Activated naive CD8-positive, alpha-beta T cell treated with anti-CD3 and anti-CD28 coated beads, Interleukin-2, amount 10 ng/mL, durations not matched to agents 7 days and 5 days (primary cell): ENCODE results near the gene NCCRP1. TPM values are rescaled to one million over a fixed set of nuclear protein-coding genes. Genes with fewer than 3 reads are reported as not detected.
A peak's percentile ranks its signal among the peaks of the same experiment; 100 is the strongest.
"Not testable (repeated sequence)": the region's sequence is repeated elsewhere in the genome, so short reads cannot be mapped to it uniquely, and the experiment has no call there.

Source experiments
- ATAC-seq: fragments of 150-1000 bp; cut with Tn5 transposase; one replicate; pipeline ENCODE4 v1.10.0; 2021; ENCODE audit warnings: low read depth, moderate library complexity
- POLR2A ChIA-PET: fragments of 350-600 bp; sonication (Branson Sonifier 250); formaldehyde crosslinking; loops from one replicate; lab custom pipeline; 2021; ENCODE audit warnings: antibody characterized with exemption; lab: Charles Lee
- DNase-seq: peaks from one replicate; pipeline ENCODE4 v3.0.0; 2021
- H3K27ac Mint-ChIP-seq: one replicate; pipeline ENCODE4 v1.8.0; 2022; ENCODE audit warnings: mild to moderate bottlenecking, mixed read lengths
- H3K27me3 Mint-ChIP-seq: one replicate; pipeline ENCODE4 v1.8.0; 2022; ENCODE audit warnings: mild to moderate bottlenecking, moderate library complexity, mixed read lengths
- H3K36me3 Mint-ChIP-seq: one replicate; pipeline ENCODE4 v1.8.0; 2021; ENCODE audit warnings: mild to moderate bottlenecking, mixed read lengths
- H3K4me1 Mint-ChIP-seq: one replicate; pipeline ENCODE4 v1.8.0; 2021; ENCODE audit warnings: mixed read lengths
- H3K4me3 Mint-ChIP-seq: one replicate; pipeline ENCODE4 v1.8.0; 2022; ENCODE audit warnings: mild to moderate bottlenecking, moderate library complexity, mixed read lengths
- H3K9me3 Mint-ChIP-seq: one replicate; pipeline ENCODE4 v1.8.0; 2021; ENCODE audit warnings: mixed read lengths
- total RNA-seq, 2 experiments: library from RNA; stranded (reverse); gene quantifications; one replicate each; pipeline ENCODE4 v1.2.3, GENCODE V29; 2021

The NCCRP1 gene
- total RNA-seq, 2 experiments from 2014 or later: not detected

DNA sequence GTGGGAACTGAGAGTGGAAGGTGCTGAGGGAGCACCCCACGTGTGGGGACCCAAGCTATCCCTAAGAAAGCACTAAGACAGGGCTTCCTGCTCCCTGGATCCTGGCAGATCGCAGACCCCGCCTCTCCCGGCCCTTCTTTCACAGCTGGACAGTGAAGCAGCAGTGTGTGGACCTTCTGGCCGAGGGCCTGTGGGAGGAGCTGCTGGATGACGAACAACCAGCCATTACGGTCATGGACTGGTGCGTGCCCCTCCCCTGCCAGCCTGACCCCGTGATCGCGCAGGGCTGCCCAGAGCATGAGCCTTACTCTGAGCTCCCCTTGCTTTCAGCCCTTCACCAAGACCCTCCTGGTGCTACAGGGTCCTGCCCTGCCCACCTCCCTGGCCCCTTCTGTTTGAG, 2.3 kb downstream of the NCCRP1 start:
- Mint-ChIP-seq H3K36me3 (no peaks in the 10 kb centered on the region), H3K27ac (no peak overlapping the region), H3K9me3 (no peaks in the 10 kb centered on the region), H3K4me1 (peaks cover 15% of the 10 kb centered on the region), H3K4me3 (no peak overlapping the region), H3K27me3 (peaks cover 82% of the 10 kb centered on the region)
- POLR2A ChIA-PET: no interaction called here
- no peak for DNase-seq
- ATAC-seq: no peak

DNA sequence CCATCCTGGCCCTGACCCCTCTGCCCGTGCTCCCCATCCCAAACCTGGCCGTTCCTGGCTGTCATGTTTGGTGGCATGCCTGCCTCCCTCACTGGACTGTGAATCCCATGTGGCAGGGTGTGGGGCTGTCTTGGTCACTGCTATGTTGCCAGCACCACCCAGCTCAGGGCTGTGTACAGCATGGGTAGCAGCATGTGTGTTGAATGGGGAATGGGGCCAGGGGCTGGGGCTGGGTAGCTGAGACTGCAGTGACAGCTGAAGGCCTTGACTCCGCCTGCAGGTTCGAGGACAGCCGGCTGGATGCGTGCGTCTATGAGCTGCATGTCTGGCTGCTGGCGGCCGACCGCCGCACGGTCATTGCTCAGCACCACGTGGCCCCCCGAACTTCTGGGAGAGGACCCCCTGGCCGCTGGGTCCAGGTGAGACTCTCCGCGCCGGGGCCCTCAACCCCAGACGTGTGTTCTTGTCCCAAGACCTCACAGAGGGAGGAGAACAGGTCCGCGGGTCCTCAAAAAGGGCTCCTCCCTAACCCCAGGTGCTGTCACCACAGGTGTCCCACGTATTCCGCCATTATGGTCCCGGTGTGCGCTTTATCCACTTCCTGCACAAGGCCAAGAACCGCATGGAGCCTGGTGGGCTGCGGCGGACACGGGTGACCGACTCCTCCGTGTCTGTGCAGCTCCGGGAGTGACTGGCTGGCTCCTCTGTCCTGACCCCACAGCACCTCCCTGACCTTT, 3.5 kb downstream of the NCCRP1 start:
- Mint-ChIP-seq H3K4me1 (peaks cover 13% of the 10 kb centered on the region), H3K27me3 (peaks cover 81% of the 10 kb centered on the region), H3K9me3 (no peaks in the 10 kb centered on the region), H3K4me3 (no peak overlapping the region), H3K36me3 (no peaks in the 10 kb centered on the region), H3K27ac (no peak overlapping the region)
- ATAC-seq (no peak), DNase-seq (no peak)
- POLR2A ChIA-PET: no interaction called here

DNA sequence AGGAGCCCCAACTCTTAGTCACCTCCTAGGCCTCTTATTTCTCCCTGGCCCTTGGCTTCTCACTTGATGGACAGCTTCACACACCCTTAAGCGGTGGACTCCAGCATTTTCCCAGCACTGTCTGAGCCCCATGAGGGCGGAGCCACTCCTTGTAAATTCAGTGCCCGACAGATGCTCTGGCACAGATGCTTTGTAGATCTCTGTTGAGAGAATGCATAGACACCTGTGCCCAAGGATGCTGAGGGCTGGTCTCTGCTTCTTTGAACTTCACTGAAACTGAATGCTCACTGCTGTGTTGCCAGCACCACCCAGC, 4.0 kb downstream of the NCCRP1 start:
- Mint-ChIP-seq H3K4me3 (no peak overlapping the region), H3K27ac (no peak overlapping the region), H3K4me1 (peaks cover 9% of the 10 kb centered on the region), H3K36me3 (no peaks in the 10 kb centered on the region), H3K27me3 (peaks cover 79% of the 10 kb centered on the region), H3K9me3 (no peaks in the 10 kb centered on the region)
- no peak for DNase-seq
- POLR2A ChIA-PET: no interaction called here
- ATAC-seq: no peak

DNA sequence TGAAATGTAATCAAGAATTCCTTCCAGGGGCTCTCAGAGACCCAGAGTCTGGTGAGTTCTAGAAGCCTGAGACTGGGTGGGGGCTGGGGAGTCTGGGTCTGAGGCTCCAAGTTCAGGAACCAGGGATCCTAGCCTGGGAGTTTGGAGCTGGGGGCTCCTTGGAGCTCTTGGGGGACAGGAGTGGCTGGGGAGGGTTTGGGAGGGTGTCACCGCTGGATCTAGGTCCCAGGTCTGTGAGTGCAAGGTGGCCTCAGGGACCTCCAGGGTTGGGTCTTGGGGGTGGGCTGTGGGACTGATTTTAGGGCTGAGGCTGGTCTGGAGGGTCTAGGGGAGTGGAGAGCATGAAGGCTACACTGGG, 6.2 kb downstream of the NCCRP1 start:
- no peak for ATAC-seq
- Mint-ChIP-seq H3K27me3 (peaks cover 63% of the 10 kb centered on the region), H3K9me3 (no peaks in the 10 kb centered on the region), H3K36me3 (no peaks in the 10 kb centered on the region), H3K4me1 (peaks cover 2% of the 10 kb centered on the region), H3K4me3 (no peak overlapping the region), H3K27ac (no peak overlapping the region)
- DNase-seq: no peak
- POLR2A ChIA-PET: no interaction called here

DNA sequence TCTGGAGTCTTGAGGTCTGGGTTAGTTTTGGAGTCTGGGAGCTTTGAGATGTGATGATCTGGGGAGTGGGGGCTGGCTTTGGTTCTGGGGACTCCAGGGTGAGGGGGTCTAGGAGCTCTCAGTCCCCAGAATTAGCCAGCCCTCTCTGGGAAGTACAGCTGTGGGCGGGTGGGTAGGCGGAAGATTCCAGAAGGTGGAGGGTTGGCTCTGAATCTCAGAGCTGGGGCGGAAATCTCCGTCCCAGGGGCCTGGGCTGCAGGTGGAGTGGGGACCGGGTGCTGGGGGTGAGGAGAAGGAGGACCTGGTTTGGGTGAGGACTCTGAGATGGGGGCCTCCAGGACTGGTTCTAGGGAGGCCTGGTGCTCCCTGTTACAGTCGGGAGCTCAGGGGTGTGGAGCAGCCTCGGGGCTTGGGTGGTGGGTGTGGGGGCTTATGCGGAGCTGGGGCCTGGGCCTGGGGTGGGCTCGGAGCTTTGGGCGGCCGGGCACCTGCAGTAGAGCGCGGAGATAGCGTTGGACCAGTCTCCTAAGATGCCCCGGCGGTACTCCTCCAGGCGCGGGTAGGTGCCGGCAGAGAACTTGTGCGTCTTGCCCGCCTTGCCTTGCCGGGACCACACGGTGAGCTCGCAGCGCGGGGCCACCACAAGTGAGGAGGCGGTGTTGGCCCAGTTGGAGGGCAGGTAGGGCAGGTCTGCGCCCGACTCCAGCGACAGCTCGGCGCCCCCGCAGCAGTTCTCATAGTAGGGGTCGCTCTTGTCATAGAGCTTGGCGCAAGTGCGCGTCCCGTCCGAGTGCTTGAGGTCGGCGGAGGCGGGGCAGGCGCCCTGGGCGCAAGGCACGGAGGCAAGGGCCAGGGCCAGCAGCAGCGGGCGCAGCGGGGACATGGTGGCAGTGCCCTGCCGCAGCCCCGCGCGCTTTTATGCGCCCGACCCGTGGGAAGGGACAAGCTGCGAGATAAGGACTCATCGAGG, 6.9 kb downstream of the NCCRP1 start, which contains the start of gene SYCN:
Gene SYCN (minus strand): TSS at position 892 of the 970 bp plus-strand sequence. CDS start 9 bp downstream, at position 883.
- no peak for ATAC-seq
- no peaks in the 10 kb centered on the region for H3K9me3 Mint-ChIP-seq
- peaks cover 57% of the 10 kb centered on the region for H3K27me3 Mint-ChIP-seq
- no peak within 1 kb of the TSS for H3K27ac Mint-ChIP-seq
- POLR2A ChIA-PET: no interaction called here
- H3K4me3 Mint-ChIP-seq: no peak within 1 kb of the TSS
- peaks cover 2% of the 10 kb centered on the region for H3K4me1 Mint-ChIP-seq
- H3K36me3 Mint-ChIP-seq: no peaks in the 10 kb centered on the region
- no peak for DNase-seq

DNA sequence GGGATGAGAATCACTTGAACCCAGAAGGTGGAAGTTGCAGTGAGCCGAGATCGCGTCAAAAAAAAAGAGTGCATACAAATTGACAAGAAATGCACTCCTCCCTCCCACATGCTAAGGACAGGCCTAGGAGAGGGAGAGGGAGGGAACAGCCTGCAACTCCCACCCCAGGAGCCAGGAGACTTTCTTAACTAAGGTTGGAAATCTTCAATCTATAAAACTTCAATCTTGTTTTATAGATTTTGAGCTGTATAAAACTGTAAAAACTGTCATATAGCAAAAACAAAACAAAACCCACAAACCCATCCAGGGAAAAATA, 8.6 kb downstream of the NCCRP1 start:
- no peak overlapping the region for H3K4me3 Mint-ChIP-seq
- no peaks in the 10 kb centered on the region for H3K36me3 Mint-ChIP-seq
- DNase-seq (no peak), ATAC-seq (no peak)
- peaks cover 47% of the 10 kb centered on the region for H3K27me3 Mint-ChIP-seq
- no peak overlapping the region for H3K27ac Mint-ChIP-seq
- no peaks in the 10 kb centered on the region for H3K4me1 Mint-ChIP-seq
- H3K9me3 Mint-ChIP-seq: no peaks in the 10 kb centered on the region
- POLR2A ChIA-PET: no interaction called here

DNA sequence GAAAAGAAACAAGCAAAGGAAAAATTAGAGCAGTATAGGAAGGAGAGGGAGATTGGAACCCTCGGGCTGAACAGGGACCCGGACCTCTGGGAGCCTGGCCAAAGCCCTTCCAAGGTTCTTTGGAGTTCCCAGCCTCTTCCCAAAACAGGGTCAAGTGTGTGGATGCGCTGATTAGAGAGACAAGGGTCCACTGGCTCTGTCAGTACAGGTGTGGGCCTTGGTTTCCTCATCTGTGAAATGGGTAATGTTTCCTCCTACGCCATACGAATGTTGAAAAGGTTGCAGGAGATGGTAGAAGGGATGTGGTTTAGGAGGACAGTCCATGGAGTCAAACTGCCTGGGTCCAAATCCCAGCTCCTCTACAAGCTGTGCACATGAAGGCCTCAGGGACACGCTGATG, 9.4 kb downstream of the NCCRP1 start:
- Mint-ChIP-seq H3K4me3 (no peak overlapping the region), H3K4me1 (no peaks in the 10 kb centered on the region), H3K36me3 (no peaks in the 10 kb centered on the region), H3K27ac (no peak overlapping the region), H3K9me3 (no peaks in the 10 kb centered on the region), H3K27me3 (peaks cover 41% of the 10 kb centered on the region)
- POLR2A ChIA-PET: no interaction called here
- DNase-seq (no peak), ATAC-seq (no peak)

DNA sequence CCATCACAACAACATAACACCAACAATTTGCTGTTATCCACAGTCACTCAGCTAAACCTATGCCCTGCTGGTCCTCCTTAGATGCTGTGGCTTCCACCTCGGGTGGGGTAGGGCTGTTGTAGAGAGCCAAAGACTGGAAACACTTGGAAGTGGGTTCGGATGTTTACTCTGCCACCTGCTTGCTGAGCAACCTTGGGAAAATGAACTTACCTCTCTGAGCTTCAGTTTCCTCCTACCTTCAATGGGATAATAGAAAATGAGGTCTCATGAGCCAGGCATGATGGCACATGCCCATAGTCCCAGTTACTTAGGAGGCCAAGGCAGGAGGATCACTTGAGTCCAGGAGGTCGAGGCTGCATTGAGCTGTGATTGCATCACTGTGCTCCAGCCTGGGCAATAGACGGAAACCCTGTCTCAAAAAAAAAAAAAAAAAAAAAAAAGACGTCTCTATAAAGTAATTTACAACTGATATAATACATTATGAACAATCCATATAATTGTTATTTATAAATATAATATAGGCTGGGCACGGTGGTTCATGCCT, 10.6 kb downstream of the NCCRP1 start:
- H3K27me3 Mint-ChIP-seq: peaks cover 31% of the 10 kb centered on the region
- no peaks in the 10 kb centered on the region for H3K9me3 Mint-ChIP-seq
- H3K4me1 Mint-ChIP-seq: no peaks in the 10 kb centered on the region
- ATAC-seq: no peak
- no peak overlapping the region for H3K4me3 Mint-ChIP-seq
- POLR2A ChIA-PET: interaction anchor here (0.6 kb wide), 1 partner anchor 609 kb away, joined by 5 read pairs; no protein-coding TSS in a partner anchor
- no peak overlapping the region for H3K27ac Mint-ChIP-seq
- no peak for DNase-seq
- no peaks in the 10 kb centered on the region for H3K36me3 Mint-ChIP-seq

DNA sequence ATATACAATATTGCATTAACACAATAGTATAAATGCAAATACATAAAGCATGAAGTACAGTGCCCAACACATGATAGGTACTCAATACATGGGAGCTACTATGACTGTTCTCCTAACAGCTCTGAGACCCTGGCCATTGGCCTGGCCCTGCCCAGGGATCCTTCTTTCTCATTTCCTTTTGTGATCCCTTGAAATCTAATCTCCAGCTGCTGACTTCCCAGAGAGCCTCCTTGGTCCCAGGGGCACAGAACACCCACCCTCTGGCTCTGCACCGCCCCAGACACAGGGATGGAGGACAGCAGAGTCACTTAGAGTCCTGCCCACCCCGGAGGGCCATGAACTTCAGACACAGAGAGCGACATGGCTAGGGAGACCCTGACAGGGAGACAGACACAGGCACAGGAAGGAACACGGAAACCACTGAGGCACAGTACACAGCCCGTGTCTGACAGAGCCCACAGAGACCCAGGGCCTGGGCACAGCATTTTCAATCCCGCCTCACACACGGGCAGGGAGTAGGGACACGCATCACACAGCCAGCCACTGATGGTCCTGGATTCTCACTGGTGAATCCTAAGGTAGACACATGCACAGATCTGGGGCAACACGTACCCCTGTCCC, 11.5 kb downstream of the NCCRP1 start:
- no peaks in the 10 kb centered on the region for H3K9me3 Mint-ChIP-seq
- no peak overlapping the region for H3K27ac Mint-ChIP-seq
- ATAC-seq: no peak
- H3K27me3 Mint-ChIP-seq: peaks cover 21% of the 10 kb centered on the region
- no peaks in the 10 kb centered on the region for H3K4me1 Mint-ChIP-seq
- POLR2A ChIA-PET: no interaction called here
- H3K36me3 Mint-ChIP-seq: no peaks in the 10 kb centered on the region
- no peak for DNase-seq
- H3K4me3 Mint-ChIP-seq: no peak overlapping the region

DNA sequence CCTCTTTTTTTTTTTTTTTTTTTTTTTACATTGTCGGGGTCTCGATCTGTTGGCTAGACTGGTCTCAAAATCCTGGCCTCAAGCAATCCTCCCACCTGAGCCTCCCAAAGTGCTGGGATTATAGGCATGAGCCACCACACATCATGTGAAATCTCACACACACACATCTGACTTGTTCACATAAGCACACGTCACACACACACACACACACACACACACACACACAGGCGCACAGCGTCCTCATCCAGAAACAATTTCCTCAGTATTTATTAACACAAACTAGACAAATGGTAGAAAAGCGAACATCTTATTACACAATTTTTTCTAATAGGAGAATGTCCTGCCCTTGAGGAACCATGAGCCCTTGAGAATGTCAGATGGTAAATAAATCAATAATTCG, 12.4 kb downstream of the NCCRP1 start:
- H3K27me3 Mint-ChIP-seq: peaks cover 14% of the 10 kb centered on the region
- H3K36me3 Mint-ChIP-seq: no peaks in the 10 kb centered on the region
- POLR2A ChIA-PET: no interaction called here
- no peaks in the 10 kb centered on the region for H3K4me1 Mint-ChIP-seq
- H3K4me3 Mint-ChIP-seq: no peak overlapping the region
- H3K27ac Mint-ChIP-seq: no peak overlapping the region
- no peaks in the 10 kb centered on the region for H3K9me3 Mint-ChIP-seq
- DNase-seq (no peak), ATAC-seq (no peak)

DNA sequence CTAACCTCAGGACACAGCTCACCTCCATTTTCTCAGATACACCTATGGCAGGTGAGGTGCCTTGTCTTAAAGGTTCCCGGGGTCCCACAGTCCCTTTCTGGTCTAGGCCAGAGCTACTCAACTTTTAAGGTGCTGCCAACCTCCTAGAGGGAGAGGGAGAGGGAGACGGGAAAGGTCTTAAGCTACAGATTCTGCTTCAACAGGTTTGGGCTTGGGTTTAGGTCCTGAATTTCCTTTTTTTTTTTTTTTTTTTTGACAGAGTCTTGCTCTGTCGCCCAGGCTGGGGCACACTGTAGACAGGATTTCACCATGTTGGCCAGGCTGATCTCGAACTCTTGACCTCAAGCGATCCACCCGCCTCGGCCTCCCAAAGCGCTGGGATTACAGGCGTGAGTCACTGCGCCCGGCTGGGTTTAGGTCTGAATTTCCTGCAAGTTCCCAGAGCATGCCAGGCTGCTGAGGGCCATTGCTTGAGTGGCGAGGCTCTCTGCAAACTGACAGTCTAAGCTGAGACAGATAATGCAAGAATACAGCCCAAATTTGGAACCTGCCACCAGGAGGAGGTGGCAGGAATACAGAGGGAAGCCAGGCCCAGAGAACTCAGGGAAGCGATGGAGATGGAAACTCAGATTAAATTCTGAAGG, 15.1 kb downstream of the NCCRP1 start:
- POLR2A ChIA-PET: interaction anchor here (1.0 kb wide), 1 partner anchor 115 kb away, joined by 6 read pairs; no protein-coding TSS in a partner anchor
- no peak for DNase-seq
- Mint-ChIP-seq H3K4me1 (no peaks in the 10 kb centered on the region), H3K36me3 (no peaks in the 10 kb centered on the region), H3K27me3 (no peaks in the 10 kb centered on the region), H3K4me3 (no peak overlapping the region), H3K9me3 (no peaks in the 10 kb centered on the region), H3K27ac (no peak overlapping the region)
- ATAC-seq: peak; percentile 22

DNA sequence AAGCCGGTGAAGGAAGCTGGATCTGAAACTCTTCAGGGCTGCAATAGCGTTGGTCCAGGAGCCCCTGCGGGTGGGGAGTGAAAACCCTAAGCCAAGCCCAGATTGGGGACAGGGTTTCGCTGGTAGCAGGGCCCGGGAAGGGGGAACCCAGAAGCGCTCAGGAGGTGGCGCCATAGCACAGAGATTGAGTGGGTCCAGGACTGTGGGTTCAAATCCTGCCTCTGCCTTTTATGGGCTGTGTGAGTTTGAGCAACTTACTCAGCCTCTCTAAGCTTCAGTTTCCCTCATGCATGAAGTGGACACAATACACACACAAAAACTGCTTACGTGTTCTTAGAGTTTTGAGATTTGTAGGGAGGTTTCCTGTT, 15.6 kb downstream of the NCCRP1 start:
- POLR2A ChIA-PET: interaction anchor here (1.0 to 1.9 kb wide), 2 partner anchors 114 to 116 kb away, joined by 5 to 6 read pairs; no protein-coding TSS in a partner anchor

DNA sequence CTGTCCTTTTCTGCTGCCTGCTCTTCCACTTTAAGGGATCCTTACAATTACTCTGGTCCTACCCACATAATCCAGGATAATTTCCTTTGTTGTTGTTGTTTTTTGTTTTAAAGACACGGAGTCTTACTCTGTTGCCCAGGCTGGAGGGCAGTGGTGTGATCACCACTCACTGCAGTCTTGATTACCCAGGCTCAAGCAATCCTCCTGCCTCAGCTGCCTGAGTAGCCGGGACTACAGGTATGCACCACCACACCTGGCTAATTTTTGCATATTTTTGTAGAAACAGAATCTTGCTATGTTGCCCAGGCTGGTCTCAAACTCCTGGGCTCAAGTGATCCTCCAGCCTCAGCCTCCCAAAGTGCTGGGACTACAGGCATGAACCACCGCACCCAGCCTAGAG, 18.6 kb downstream of the NCCRP1 start:
- H3K27ac Mint-ChIP-seq, H3K9me3 Mint-ChIP-seq, H3K4me1 Mint-ChIP-seq, POLR2A ChIA-PET, H3K36me3 Mint-ChIP-seq, ATAC-seq, DNase-seq, H3K27me3 Mint-ChIP-seq, H3K4me3 Mint-ChIP-seq: not testable (repeated sequence)

More for the DNA sequence above, 15.6 kb downstream of the NCCRP1 start:
- Mint-ChIP-seq H3K36me3 (no peaks in the 10 kb centered on the region), H3K27me3 (no peaks in the 10 kb centered on the region), H3K27ac (no peak overlapping the region), H3K4me1 (peaks cover 2% of the 10 kb centered on the region), H3K4me3 (no peak overlapping the region), H3K9me3 (no peaks in the 10 kb centered on the region)
- DNase-seq (peak; percentile 76), ATAC-seq (peak; percentile 96)
